Measurements from ENCODE around the gene LRRC2. TPM values are rescaled to one million over a fixed set of nuclear protein-coding genes. Genes with fewer than 3 reads are reported as not detected.

Gene LRRC2
- total RNA-seq, 2 donors from 2014 or later, result 7.0 to 29.7 TPM

DNA sequence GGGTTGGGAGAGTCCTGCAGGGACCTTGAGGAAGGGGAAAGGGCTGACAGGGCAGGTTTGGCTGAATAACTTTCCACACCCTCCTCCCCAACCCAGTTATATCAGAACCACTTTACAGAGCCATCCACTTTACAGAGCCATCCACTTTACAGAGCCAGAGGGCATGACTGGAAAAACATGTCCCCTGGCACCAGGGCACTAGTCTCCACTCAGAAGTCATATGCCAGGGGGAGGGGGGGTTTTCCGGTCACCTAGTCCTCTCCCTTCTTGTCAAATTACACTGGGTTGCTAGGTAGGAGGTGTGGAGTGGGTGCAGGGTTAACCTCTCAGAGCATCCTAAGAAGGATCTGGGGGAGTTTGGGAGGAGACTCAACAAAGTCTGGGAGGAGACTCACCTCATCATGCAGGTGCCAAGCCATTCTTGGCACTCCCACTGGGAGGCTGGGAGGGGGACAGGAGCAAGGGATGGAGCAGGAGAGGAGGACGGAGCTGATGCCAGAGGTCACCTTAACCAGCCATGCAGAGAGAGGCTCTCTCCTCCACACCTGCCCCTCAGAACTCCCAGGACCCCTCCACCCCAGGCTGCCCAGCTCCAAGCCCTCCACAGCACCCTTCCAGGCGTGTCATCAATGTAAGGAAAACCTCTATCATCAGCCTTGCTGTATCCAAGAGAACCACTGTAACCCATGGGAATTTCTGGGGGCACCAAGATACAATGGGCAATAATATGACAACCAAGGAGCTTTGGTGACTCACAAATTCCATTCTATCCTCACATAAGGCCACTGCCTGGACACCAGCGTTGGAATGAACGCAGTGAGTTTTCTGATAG lies 1.7 kb downstream of the LRRC2 start:
- peak overlapping the region; percentile 86 to 89 for H3K27ac ChIP-seq
- no peak for DNase-seq (ENCODE audit: low spot score)
- H3K9me3 ChIP-seq, result peaks cover 0 to 6% of the 10 kb centered on the region in 2 donors
- no peaks in the 10 kb centered on the region for H3K27me3 ChIP-seq
- no peak overlapping the region for H3K4me3 ChIP-seq
- no peaks in the 10 kb centered on the region for H3K36me3 ChIP-seq
- TF ChIP-seq, protein P1, sequence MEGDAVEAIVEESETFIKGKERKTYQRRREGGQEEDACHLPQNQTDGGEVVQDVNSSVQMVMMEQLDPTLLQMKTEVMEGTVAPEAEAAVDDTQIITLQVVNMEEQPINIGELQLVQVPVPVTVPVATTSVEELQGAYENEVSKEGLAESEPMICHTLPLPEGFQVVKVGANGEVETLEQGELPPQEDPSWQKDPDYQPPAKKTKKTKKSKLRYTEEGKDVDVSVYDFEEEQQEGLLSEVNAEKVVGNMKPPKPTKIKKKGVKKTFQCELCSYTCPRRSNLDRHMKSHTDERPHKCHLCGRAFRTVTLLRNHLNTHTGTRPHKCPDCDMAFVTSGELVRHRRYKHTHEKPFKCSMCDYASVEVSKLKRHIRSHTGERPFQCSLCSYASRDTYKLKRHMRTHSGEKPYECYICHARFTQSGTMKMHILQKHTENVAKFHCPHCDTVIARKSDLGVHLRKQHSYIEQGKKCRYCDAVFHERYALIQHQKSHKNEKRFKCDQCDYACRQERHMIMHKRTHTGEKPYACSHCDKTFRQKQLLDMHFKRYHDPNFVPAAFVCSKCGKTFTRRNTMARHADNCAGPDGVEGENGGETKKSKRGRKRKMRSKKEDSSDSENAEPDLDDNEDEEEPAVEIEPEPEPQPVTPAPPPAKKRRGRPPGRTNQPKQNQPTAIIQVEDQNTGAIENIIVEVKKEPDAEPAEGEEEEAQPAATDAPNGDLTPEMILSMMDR (IDR thresholded peaks at IDR 0.05), result no peak
- H3K4me1 ChIP-seq, result peaks cover 0 to 37% of the 10 kb centered on the region in 2 donors

DNA sequence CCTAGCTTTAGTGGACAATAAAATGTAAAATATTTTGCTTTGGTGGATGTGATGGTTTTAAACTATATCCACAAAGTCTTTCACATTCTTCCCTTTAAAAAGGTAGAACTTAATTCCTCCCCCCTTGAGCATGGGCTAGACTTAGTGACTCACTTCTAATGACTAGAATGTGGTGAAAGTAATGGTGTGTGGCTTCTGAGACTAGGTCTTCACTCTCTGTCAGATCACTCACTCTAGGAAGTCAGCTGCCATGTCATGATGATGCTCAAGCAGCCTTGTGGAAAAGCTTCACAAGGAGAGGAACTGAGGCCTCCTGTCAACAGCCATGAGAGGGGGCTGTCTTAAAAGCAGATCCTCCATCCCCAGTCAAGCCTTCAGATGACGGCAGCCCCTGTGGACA lies 4.2 kb downstream of the LRRC2 start:
- H3K27ac ChIP-seq, result peak overlapping the region; percentile 39 to 50
- H3K4me3 ChIP-seq, result no peak overlapping the region
- no peak for DNase-seq (ENCODE audit: low spot score)
- H3K4me1 ChIP-seq, result peaks cover 0 to 44% of the 10 kb centered on the region in 2 donors
- TF ChIP-seq, protein P1 (IDR thresholded peaks at IDR 0.05), result no peak
- H3K27me3 ChIP-seq, result no peaks in the 10 kb centered on the region
- H3K9me3 ChIP-seq, result peaks cover 0 to 6% of the 10 kb centered on the region in 2 donors
- no peaks in the 10 kb centered on the region for H3K36me3 ChIP-seq

DNA sequence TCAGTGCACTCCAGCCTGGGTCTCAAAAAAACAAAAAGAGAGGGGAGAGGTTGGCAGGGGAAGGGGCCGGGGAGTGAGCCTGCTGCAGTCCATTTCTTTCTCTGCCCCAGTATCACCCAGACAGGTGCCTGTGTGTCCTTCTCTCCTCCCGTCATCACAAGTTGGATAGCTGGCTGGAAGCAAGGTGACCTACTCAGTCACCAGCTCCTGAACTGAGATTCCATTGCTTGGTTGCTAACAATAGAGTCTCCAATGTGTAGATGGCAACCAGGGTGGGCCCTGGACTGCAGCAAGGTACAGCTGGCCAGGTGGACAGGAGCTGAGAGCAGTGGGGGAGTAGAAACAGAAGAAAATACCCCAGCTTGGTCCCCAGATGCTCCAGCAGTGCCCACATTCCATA lies 4.6 kb downstream of the LRRC2 start:
- H3K4me1 ChIP-seq, result peaks cover 0 to 42% of the 10 kb centered on the region in 2 donors
- no peaks in the 10 kb centered on the region for H3K27me3 ChIP-seq
- H3K4me3 ChIP-seq, result no peak overlapping the region
- peaks cover 0 to 6% of the 10 kb centered on the region in 2 donors for H3K9me3 ChIP-seq
- DNase-seq (ENCODE audit: low spot score), result no peak
- peak overlapping the region; percentile 39 to 50 for H3K27ac ChIP-seq
- TF ChIP-seq, protein P1 (IDR thresholded peaks at IDR 0.05), result no peak
- H3K36me3 ChIP-seq, result no peaks in the 10 kb centered on the region

DNA sequence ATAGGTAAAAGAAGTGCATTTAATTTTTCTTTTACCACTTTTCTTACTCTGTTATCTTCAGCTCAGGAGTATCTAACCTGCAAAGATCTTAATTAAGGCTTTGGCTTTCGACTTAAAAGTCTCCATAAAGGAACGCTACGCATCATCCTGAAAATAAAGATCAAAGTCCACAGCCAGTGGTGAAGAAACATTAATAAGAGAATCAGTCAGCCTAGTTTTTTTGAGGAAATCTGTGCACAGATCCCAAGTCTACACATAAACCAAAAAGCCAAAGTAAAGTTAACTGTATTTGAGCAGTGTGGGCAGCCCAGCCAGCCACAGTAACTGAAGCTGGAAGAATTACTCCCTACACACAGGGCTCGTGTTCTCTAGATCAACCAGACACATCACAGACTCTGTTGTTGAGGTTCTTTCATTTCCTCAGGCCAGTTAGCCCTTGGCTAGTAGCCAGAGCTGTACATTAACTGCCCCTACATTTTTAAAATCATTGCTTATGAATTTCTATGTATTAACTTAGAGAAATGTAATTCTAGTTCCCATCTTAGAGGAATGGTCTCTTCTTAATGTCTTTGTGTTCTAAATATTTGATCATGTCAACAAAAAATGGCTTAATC lies 6.9 kb downstream of the LRRC2 start:
- peak overlapping the region in 1 of 2 donors; percentile 57 for H3K27ac ChIP-seq
- H3K4me3 ChIP-seq, result no peak overlapping the region
- DNase-seq (ENCODE audit: low spot score), result no peak
- H3K27me3 ChIP-seq, result no peaks in the 10 kb centered on the region
- TF ChIP-seq, protein P1 (IDR thresholded peaks at IDR 0.05), result no peak
- peaks cover 0 to 20% of the 10 kb centered on the region in 2 donors for H3K4me1 ChIP-seq
- no peaks in the 10 kb centered on the region for H3K36me3 ChIP-seq
- peaks cover 0 to 6% of the 10 kb centered on the region in 2 donors for H3K9me3 ChIP-seq

DNA sequence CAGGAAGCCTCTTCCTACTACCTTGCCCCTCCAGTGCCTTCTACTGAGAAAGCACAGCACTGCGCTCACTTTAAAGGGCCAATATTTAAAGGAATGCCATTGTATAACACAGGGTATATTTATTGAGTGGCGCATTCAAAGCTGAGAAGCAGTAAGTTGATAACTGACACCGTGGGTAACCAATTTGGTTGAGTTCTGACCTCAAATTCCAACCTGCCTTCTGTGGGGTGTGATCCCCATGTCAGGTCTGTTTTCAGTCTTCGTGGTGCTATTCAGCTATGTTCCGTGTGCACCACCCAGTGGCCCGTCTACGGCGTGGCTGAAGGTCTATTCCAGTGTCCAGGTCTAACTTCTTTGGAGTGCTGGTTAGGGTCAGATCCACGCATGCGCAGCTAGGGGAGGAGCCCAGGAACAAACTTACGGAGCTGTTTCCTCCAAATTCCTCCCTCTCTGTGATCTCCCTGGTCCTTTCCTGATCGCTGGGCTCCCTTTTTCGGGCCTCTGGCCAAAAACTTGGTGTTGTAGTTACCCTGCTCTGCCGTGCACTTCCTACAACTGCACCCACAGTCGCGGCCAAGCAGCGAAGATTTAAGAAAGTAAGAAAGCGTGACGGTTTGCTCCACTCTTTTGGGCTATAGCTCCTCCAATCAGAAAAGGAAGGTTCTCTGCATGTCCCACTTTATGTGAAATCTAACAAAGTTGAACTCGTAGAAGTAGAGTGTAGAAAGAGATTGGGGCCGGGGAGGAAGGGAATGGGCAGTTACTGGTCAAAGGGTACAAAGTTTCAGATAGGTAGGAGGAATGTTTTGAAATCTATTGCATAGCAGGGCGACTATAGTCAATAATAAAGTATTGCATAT lies 7.7 kb downstream of the LRRC2 start:
- peak overlapping the region in 1 of 2 donors; percentile 50 for H3K4me3 ChIP-seq
- TF ChIP-seq, protein P1 (IDR thresholded peaks at IDR 0.05), result peak in 1 of 2 donors; percentile 78
- peak overlapping the region in 1 of 2 donors; percentile 57 for H3K27ac ChIP-seq

More for the DNA sequence above, 7.7 kb downstream of the LRRC2 start:
- peaks cover 0 to 20% of the 10 kb centered on the region in 2 donors for H3K4me1 ChIP-seq
- H3K27me3 ChIP-seq, result no peaks in the 10 kb centered on the region
- DNase-seq (ENCODE audit: low spot score), result peak; percentile 74
- H3K9me3 ChIP-seq, result peaks cover 0 to 6% of the 10 kb centered on the region in 2 donors
- no peaks in the 10 kb centered on the region for H3K36me3 ChIP-seq
